Measurements from ENCODE around the gene PLXNB1.

GRCh38 chr3:48398701-48399386 is 31.0 kb downstream of the PLXNB1 start:
- TF ChIP-seq CTCF (conservative IDR thresholded peaks at IDR 0.05; ENCODE audit: low read depth in 2 of 2) (no peak), CREB1 (CRISPR knock-in tag; IDR thresholded peaks at IDR 0.05; ENCODE audit: low read depth) (no peak), REST (IDR thresholded peaks at IDR 0.05; ENCODE audit: unreplicated experiment) (no peak), POLR2AphosphoS5 (IDR thresholded peaks at IDR 0.05; ENCODE audit: low read depth) (no peak; the same call in 1 of the 2 replicates), ZNF331 (CRISPR knock-in tag; IDR thresholded peaks at IDR 0.05; ENCODE audit: low read depth) (no peak), EZH2 (IDR thresholded peaks at IDR 0.05; ENCODE audit: low read depth, unreplicated experiment) (no peak), NANOG (IDR thresholded peaks at IDR 0.05; ENCODE audit: borderline replicate concordance) (no peak), JUNB (IDR thresholded peaks at IDR 0.05; ENCODE audit: unreplicated experiment) (no peak), EZH2phosphoT487 (IDR thresholded peaks at IDR 0.05; ENCODE audit: unreplicated experiment) (no peak)

Data from GM23338 (cell line).